Large intestine (tissue), 3 donors: Measurements from ENCODE around the gene CELA3A. TPM values are rescaled to one million over a fixed set of nuclear protein-coding genes. Genes with fewer than 3 reads are reported as not detected.
A peak's percentile ranks its signal among the peaks of the same experiment; 100 is the strongest.

Experiments used
- DNase-seq, 2 donors: peaks; one replicate each; pipeline versions ENCODE4 v3.0.0 to v3.0.0-alpha.2; 2013
- H3K27ac ChIP-seq: one replicate; pipeline ENCODE4 v1.5.1; 2013; ENCODE audit warnings: low read length
- H3K27me3 ChIP-seq: 2 replicates; pipeline ENCODE4 v1.6.1; 2013; ENCODE audit warnings: low read length; ENCODE audit not compliant: control insufficient read depth, insufficient read depth
- H3K36me3 ChIP-seq: 2 replicates; pipeline ENCODE4 v1.6.1; 2013; ENCODE audit warnings: low read length; ENCODE audit not compliant: control insufficient read depth, insufficient read depth
- H3K4me1 ChIP-seq: one replicate; pipeline ENCODE4 v1.6.1; 2013; ENCODE audit warnings: low read length; ENCODE audit not compliant: control insufficient read depth, insufficient read depth
- H3K4me3 ChIP-seq: one replicate; pipeline ENCODE4 v1.5.1; 2013; ENCODE audit warnings: low read length
- H3K9me3 ChIP-seq: one replicate; pipeline ENCODE4 v1.6.1; 2013; ENCODE audit warnings: mild to moderate bottlenecking, low read depth, low read length, moderate library complexity; ENCODE audit not compliant: control insufficient read depth
- WGBS: methylation state at CpG from one replicate; pipeline ENCODE4 v1.1.5; 2013; ENCODE audit warnings: low lambda C conversion rate; ENCODE audit not compliant: insufficient coverage; 5-methylcytosine and 5-hydroxymethylcytosine counted together
- polyA plus RNA-seq: library from polyadenylated mRNA; unstranded; fragments of 120-200 nt; gene quantifications from one replicate; pipeline ENCODE4 v1.2.1, GENCODE V29; 2013

Gene CELA3A
- polyA plus RNA-seq, 1 donor: 0.25 TPM

GRCh38 chr1:22051607-22052114, 50.2 kb downstream of the CELA3A start:
- Histone ChIP-seq H3K27ac (no peak overlapping the region), H3K27me3 (no peaks in the 10 kb centered on the region), H3K9me3 (no peaks in the 10 kb centered on the region), H3K4me3 (no peak overlapping the region), H3K4me1 (peaks cover 21% of the 10 kb centered on the region), H3K36me3 (no peaks in the 10 kb centered on the region)
- DNase-seq: no peak
- no CpG with 5 or more reads among the region's 13 CpGs for WGBS

GRCh38 chr1:22052115-22053016, 50.9 kb downstream of the CELA3A start, which contains the start of gene CDC42:
TSS of gene CDC42 (plus strand) at chr1:22052709. CDS start at chr1:22078479, 25,770 bp downstream.
- H3K4me1 ChIP-seq: peaks cover 21% of the 10 kb centered on the region
- H3K27ac ChIP-seq: peak within 1 kb of the TSS; percentile 98
- H3K27me3 ChIP-seq: no peaks in the 10 kb centered on the region
- H3K36me3 ChIP-seq: no peaks in the 10 kb centered on the region
- H3K9me3 ChIP-seq: no peaks in the 10 kb centered on the region
- peak within 1 kb of the TSS; percentile 76 for H3K4me3 ChIP-seq
- peak; percentile 98 for DNase-seq
- no CpG with 5 or more reads among the region's 81 CpGs for whole genome bisulfite sequencing

- no CpG with 5 or more reads among the region's 70 CpGs for WGBS
- Histone ChIP-seq H3K27me3 (no peaks in the 10 kb centered on the region), H3K9me3 (no peaks in the 10 kb centered on the region), H3K4me3 (peak overlapping the region; percentile 76), H3K36me3 (peaks cover 3% of the 10 kb centered on the region), H3K27ac (peak overlapping the region; percentile 98), H3K4me1 (peaks cover 19% of the 10 kb centered on the region)
- DNase-seq: peak; percentile 52 to 85
Measured at GRCh38 chr1:22053017-22053860, 51.8 kb downstream of the CELA3A start.

- Histone ChIP-seq H3K4me3 (peak overlapping the region; percentile 76), H3K4me1 (peaks cover 12% of the 10 kb centered on the region), H3K27me3 (no peaks in the 10 kb centered on the region), H3K27ac (peak overlapping the region; percentile 98), H3K9me3 (no peaks in the 10 kb centered on the region), H3K36me3 (peaks cover 6% of the 10 kb centered on the region)
- DNase-seq: no peak
- 47% methylated on average over 5 of the region's 19 CpGs for WGBS
Measured at GRCh38 chr1:22053861-22054770, 52.7 kb downstream of the CELA3A start.

GRCh38 chr1:22055463-22055862, 54.0 kb downstream of the CELA3A start:
- H3K4me3 ChIP-seq: no peak overlapping the region
- no peak overlapping the region for H3K27ac ChIP-seq
- H3K9me3 ChIP-seq: no peaks in the 10 kb centered on the region
- no peaks in the 10 kb centered on the region for H3K27me3 ChIP-seq
- DNase-seq: no peak
- WGBS: no CpG with 5 or more reads among the region's 6 CpGs
- H3K4me1 ChIP-seq: peaks cover 12% of the 10 kb centered on the region
- peaks cover 8% of the 10 kb centered on the region for H3K36me3 ChIP-seq

- Histone ChIP-seq H3K4me1 (peaks cover 12% of the 10 kb centered on the region), H3K36me3 (peaks cover 8% of the 10 kb centered on the region), H3K9me3 (no peaks in the 10 kb centered on the region), H3K4me3 (no peak overlapping the region), H3K27me3 (no peaks in the 10 kb centered on the region), H3K27ac (no peak overlapping the region)
- WGBS: no CpG with 5 or more reads among the region's 1 CpG
- DNase-seq: no peak
Measured at GRCh38 chr1:22056043-22056442, 54.6 kb downstream of the CELA3A start.

- H3K9me3 ChIP-seq: no peaks in the 10 kb centered on the region
- H3K36me3 ChIP-seq: peaks cover 8% of the 10 kb centered on the region
- no peak overlapping the region for H3K4me3 ChIP-seq
- no peak overlapping the region for H3K27ac ChIP-seq
- no peak for DNase-seq
- 100% methylated on average over 1 of the region's 2 CpGs for WGBS
- H3K4me1 ChIP-seq: peaks cover 12% of the 10 kb centered on the region
- no peaks in the 10 kb centered on the region for H3K27me3 ChIP-seq
Measured at GRCh38 chr1:22056936-22057335, 55.5 kb downstream of the CELA3A start.

GRCh38 chr1:22057861-22058260, 56.4 kb downstream of the CELA3A start:
- no CpG with 5 or more reads among the region's 10 CpGs for WGBS
- Histone ChIP-seq H3K27me3 (no peaks in the 10 kb centered on the region), H3K4me1 (peaks cover 9% of the 10 kb centered on the region), H3K27ac (no peak overlapping the region), H3K9me3 (no peaks in the 10 kb centered on the region), H3K36me3 (peaks cover 8% of the 10 kb centered on the region), H3K4me3 (no peak overlapping the region)
- no peak for DNase-seq
